ENCODE data around the gene ZNF281. TPM values are rescaled to one million over a fixed set of nuclear protein-coding genes. Genes with fewer than 3 reads are reported as not detected.
A peak's percentile ranks its signal among the peaks of the same experiment; 100 is the strongest.
"Not testable (repeated sequence)": the region's sequence is repeated elsewhere in the genome, so short reads cannot be mapped to it uniquely, and the experiment has no call there.

The ZNF281 gene
- total RNA-seq, 6 donors from 2014 or later: 11.4 to 26.8 (median 16.6) TPM

GRCh38 chr1:200415789-200416593 lies 6.2 kb upstream of the ZNF281 start:
- TF ChIP-seq CTCF (IDR thresholded peaks at IDR 0.05) (no peak), EP300 (IDR thresholded peaks at IDR 0.05) (peak in 1 of 4 donors; percentile 79), POLR2AphosphoS5 (IDR thresholded peaks at IDR 0.05) (peak; percentile 56 to 75), POLR2A (IDR thresholded peaks at IDR 0.05) (no peak)
- Histone ChIP-seq H3K27me3 (no peaks in the 10 kb centered on the region), H3K4me1 (peaks cover 14 to 21% (median 17%) of the 10 kb centered on the region in 4 donors), H3K9me3 (no peaks in the 10 kb centered on the region), H3K4me3 (no peak overlapping the region), H3K27ac (peak overlapping the region; percentile 27 to 75 (median 44)), H3K36me3 (no peaks in the 10 kb centered on the region)
- peak; percentile 79 to 93 for ATAC-seq (ENCODE audit: low FRiP score in 2 of 2)
- WGBS, 2 donors: 19 to 21% methylated on average over 2 of the region's 2 CpGs
- peak in 1 of 2 donors; percentile 80 for DNase-seq

- Histone ChIP-seq H3K4me3 (no peak overlapping the region), H3K9me3 (no peaks in the 10 kb centered on the region), H3K27me3 (no peaks in the 10 kb centered on the region), H3K4me1 (peaks cover 17 to 26% (median 20%) of the 10 kb centered on the region in 4 donors), H3K27ac (peak overlapping the region; percentile 20 to 75 (median 44)), H3K36me3 (no peaks in the 10 kb centered on the region)
- TF ChIP-seq CTCF (IDR thresholded peaks at IDR 0.05): no peak
- TF ChIP-seq POLR2AphosphoS5 (IDR thresholded peaks at IDR 0.05): no peak
- no peak for TF ChIP-seq POLR2A (IDR thresholded peaks at IDR 0.05)
- TF ChIP-seq EP300 (IDR thresholded peaks at IDR 0.05): no peak
- DNase-seq: no peak
- ATAC-seq (ENCODE audit: low FRiP score in 2 of 2): no peak
- WGBS, 2 donors: 63 to 84% methylated on average over 1 of the region's 1 CpG
Measured at GRCh38 chr1:200415227-200415626, 5.4 kb upstream of the ZNF281 start.

- Histone ChIP-seq H3K9me3 (no peaks in the 10 kb centered on the region), H3K27me3 (no peaks in the 10 kb centered on the region), H3K27ac (no peak overlapping the region), H3K4me1 (peaks cover 17 to 27% (median 21%) of the 10 kb centered on the region in 4 donors), H3K36me3 (no peaks in the 10 kb centered on the region), H3K4me3 (no peak overlapping the region)
- no peak for ATAC-seq (ENCODE audit: low FRiP score in 2 of 2)
- WGBS, 2 donors: 74 to 81% methylated on average over 4 of the region's 4 CpGs
- TF ChIP-seq CTCF (IDR thresholded peaks at IDR 0.05) (no peak), EP300 (IDR thresholded peaks at IDR 0.05) (no peak), POLR2A (IDR thresholded peaks at IDR 0.05) (no peak), POLR2AphosphoS5 (IDR thresholded peaks at IDR 0.05) (no peak)
- DNase-seq: no peak
Measured at GRCh38 chr1:200414657-200415056, 4.8 kb upstream of the ZNF281 start.

- peaks cover 19 to 33% (median 24%) of the 10 kb centered on the region in 4 donors for H3K4me1 ChIP-seq
- peak in 1 of 2 donors; percentile 58 for DNase-seq
- H3K27me3 ChIP-seq; ATAC-seq (ENCODE audit: low FRiP score in 2 of 2); H3K4me3 ChIP-seq; H3K27ac ChIP-seq; H3K36me3 ChIP-seq; H3K9me3 ChIP-seq: not testable (repeated sequence)
- WGBS, 2 donors: 59 to 64% methylated on average over 11 of the region's 11 CpGs
Measured at GRCh38 chr1:200413766-200414165, 3.9 kb upstream of the ZNF281 start.

- Histone ChIP-seq H3K9me3 (no peaks in the 10 kb centered on the region), H3K36me3 (peaks cover 0 to 10% (median 3%) of the 10 kb centered on the region in 4 donors), H3K4me1 (peaks cover 38 to 51% (median 43%) of the 10 kb centered on the region in 4 donors), H3K27ac (peak overlapping the region in 1 of 4 donors; percentile 4), H3K27me3 (no peaks in the 10 kb centered on the region), H3K4me3 (no peak overlapping the region)
- DNase-seq (peak in 1 of 2 donors; percentile 20), ATAC-seq (ENCODE audit: low FRiP score in 2 of 2) (no peak)
- 60 to 62% methylated on average over 20 of the region's 20 CpGs for WGBS, 2 donors
- no peak for TF ChIP-seq POLR2A (IDR thresholded peaks at IDR 0.05)
- no peak for TF ChIP-seq POLR2AphosphoS5 (IDR thresholded peaks at IDR 0.05)
- TF ChIP-seq EP300 (IDR thresholded peaks at IDR 0.05): no peak
Measured at GRCh38 chr1:200411406-200412257, 1.8 kb upstream of the ZNF281 start.
